ENCODE measurements around the gene GOT1. TPM values are rescaled to one million over a fixed set of nuclear protein-coding genes. Genes with fewer than 3 reads are reported as not detected.

Gene GOT1
- polyA plus RNA-seq, 1 experiment = 34.5 TPM

DNA sequence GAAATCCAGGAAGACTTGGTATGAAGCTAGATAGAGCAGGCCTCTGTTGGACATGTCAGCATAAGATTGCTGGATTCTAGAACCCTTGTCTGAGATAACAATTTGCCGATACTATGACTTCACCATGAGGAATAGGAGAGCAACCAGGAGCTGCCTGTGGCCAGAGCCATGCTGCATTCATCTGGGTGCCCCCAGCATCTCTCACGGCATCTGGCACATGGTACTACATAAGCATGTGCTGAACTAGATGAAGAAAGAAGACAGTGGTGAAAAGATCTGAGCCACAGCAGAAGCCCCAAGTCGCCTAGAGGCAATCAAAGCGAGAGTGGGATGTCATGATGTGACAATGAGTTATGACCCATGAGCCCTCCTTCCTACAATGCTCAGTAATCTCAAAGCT, 19.5 kb downstream of the GOT1 start:
- POLR2A ChIA-PET = no interaction called here
- Histone ChIP-seq H3K9me3 (ENCODE audit: control insufficient read depth, insufficient read depth, low read length) (no peaks in the 10 kb centered on the region), H3K4me3 (ENCODE audit: low read depth, low read length) (no peak overlapping the region), H3K27ac (ENCODE audit: low read depth, low read length) (no peak overlapping the region), H3K27me3 (ENCODE audit: control insufficient read depth, insufficient read depth, low read length) (no peaks in the 10 kb centered on the region)
- CTCF ChIA-PET = interaction anchor here (1.6 kb wide), 1 partner anchor 18 kb away, joined by 5 read pairs; no protein-coding TSS in a partner anchor
- no peak for DNase-seq (ENCODE audit: low read depth, low spot score)
- TF ChIP-seq, protein P1, sequence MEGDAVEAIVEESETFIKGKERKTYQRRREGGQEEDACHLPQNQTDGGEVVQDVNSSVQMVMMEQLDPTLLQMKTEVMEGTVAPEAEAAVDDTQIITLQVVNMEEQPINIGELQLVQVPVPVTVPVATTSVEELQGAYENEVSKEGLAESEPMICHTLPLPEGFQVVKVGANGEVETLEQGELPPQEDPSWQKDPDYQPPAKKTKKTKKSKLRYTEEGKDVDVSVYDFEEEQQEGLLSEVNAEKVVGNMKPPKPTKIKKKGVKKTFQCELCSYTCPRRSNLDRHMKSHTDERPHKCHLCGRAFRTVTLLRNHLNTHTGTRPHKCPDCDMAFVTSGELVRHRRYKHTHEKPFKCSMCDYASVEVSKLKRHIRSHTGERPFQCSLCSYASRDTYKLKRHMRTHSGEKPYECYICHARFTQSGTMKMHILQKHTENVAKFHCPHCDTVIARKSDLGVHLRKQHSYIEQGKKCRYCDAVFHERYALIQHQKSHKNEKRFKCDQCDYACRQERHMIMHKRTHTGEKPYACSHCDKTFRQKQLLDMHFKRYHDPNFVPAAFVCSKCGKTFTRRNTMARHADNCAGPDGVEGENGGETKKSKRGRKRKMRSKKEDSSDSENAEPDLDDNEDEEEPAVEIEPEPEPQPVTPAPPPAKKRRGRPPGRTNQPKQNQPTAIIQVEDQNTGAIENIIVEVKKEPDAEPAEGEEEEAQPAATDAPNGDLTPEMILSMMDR (IDR thresholded peaks at IDR 0.05; ENCODE audit: low read depth, low read length) = no peak

DNA sequence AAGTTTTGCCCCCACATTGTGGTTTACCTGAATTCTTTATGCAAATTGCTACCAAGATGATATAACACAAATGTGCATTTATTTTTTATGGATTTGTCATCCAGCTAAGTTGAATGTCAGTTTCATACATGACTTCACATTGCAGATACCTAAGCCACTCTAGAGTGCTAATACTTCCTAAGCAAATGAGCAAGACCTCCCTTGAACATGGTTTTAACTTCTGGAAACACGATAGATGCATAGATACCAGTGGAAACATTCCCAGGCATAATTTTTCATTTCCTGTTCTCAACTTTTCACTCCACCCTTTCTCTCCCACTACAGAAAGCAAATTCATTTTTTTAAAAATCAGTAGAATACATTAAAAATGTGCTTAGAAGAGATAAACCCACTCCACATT, 20.3 kb downstream of the GOT1 start:
- Histone ChIP-seq H3K27ac (ENCODE audit: low read depth, low read length) (no peak overlapping the region), H3K27me3 (ENCODE audit: control insufficient read depth, insufficient read depth, low read length) (no peaks in the 10 kb centered on the region), H3K9me3 (ENCODE audit: control insufficient read depth, insufficient read depth, low read length) (no peaks in the 10 kb centered on the region), H3K4me3 (ENCODE audit: low read depth, low read length) (no peak overlapping the region)
- ChIA-PET POLR2A (no interaction called here), CTCF (interaction anchor here (0.6 to 2.2 kb wide), 2 partner anchors 13 to 18 kb away, joined by 3 to 8 read pairs; no protein-coding TSS in a partner anchor)
- no peak for DNase-seq (ENCODE audit: low read depth, low spot score)
- TF ChIP-seq, protein P1 (IDR thresholded peaks at IDR 0.05; ENCODE audit: low read depth, low read length) = no peak

DNA sequence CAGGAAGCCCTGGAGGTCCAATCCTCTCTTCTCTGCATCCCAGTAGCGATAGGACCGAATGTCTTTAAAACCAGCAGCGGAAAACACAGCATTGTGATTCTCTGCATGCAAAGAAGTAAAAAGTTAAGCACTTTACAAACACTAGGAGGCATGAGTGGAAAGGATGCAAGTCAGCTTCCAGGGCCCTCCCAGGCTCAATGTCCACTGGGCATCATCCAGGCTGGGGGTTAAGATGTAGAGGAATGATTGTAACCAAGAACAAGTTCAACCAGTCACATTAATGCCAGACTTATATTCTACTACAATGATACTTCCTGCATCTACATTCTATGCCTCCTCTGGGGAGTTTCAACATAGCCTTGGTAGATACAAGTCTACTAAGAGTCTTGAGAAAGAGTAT, 24.3 kb downstream of the GOT1 start:
- ChIA-PET CTCF (interaction anchor here (0.6 kb wide), 1 partner anchor 113 kb away, joined by 3 read pairs; no protein-coding TSS in a partner anchor), POLR2A (no interaction called here)
- Histone ChIP-seq H3K27ac (ENCODE audit: low read depth, low read length) (no peak overlapping the region), H3K9me3 (ENCODE audit: control insufficient read depth, insufficient read depth, low read length) (no peaks in the 10 kb centered on the region), H3K27me3 (ENCODE audit: control insufficient read depth, insufficient read depth, low read length) (no peaks in the 10 kb centered on the region), H3K4me3 (ENCODE audit: low read depth, low read length) (no peak overlapping the region)
- TF ChIP-seq, protein P1 (IDR thresholded peaks at IDR 0.05; ENCODE audit: low read depth, low read length) = no peak
- DNase-seq (ENCODE audit: low read depth, low spot score) = no peak

DNA sequence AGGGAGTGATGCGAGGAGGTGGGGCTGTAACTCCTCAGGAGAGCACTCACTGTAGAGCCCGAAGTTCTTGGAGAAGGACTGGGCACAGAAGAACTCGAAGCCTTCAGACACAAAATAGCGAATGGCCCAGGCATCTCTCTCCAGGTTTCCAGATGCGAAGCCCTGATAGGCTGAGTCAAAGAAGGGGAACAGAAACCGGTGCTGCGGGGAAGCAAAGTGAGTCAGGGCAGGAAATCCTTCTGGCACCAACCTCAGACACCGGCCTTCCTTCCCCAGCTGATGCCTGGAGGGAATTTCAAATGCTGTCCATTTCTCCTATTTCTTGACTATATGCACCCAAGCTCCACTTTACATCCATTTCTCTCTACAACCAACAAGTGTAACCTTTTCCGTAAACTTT, 26.8 kb downstream of the GOT1 start:
- TF ChIP-seq, protein P1 (IDR thresholded peaks at IDR 0.05; ENCODE audit: low read depth, low read length) = no peak
- no peaks in the 10 kb centered on the region for H3K27me3 ChIP-seq (ENCODE audit: control insufficient read depth, insufficient read depth, low read length)
- H3K27ac ChIP-seq (ENCODE audit: low read depth, low read length) = no peak overlapping the region
- ChIA-PET POLR2A (no interaction called here), CTCF (interaction anchor here (5.2 kb wide), 1 partner anchor 11 kb away, joined by 25 read pairs; no protein-coding TSS in a partner anchor)
- no peak overlapping the region for H3K4me3 ChIP-seq (ENCODE audit: low read depth, low read length)
- no peaks in the 10 kb centered on the region for H3K9me3 ChIP-seq (ENCODE audit: control insufficient read depth, insufficient read depth, low read length)
- no peak for DNase-seq (ENCODE audit: low read depth, low spot score)

DNA sequence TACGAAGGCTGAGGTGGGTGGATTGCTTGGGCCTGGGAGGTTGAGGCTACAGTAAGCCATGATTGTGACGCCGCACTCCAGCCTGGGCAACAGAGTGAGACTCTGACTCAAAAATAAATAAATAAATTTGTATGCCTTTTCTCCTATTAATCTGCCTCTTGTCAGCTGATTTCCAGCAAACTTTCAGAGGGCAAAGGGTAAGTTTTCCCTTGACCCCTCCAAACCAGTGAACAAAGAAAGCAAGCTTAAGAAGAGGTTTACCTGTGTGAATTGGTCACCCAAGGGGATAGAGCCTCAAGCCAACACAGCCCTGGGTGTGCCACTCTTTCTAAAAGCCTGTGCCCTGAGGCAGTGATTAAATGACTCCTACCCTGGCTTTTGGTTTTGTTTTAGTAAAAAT, 30.8 kb downstream of the GOT1 start:
- no peak for DNase-seq (ENCODE audit: low read depth, low spot score)
- H3K9me3 ChIP-seq (ENCODE audit: control insufficient read depth, insufficient read depth, low read length) = no peaks in the 10 kb centered on the region
- ChIA-PET POLR2A (no interaction called here), CTCF (interaction anchor here (1.0 to 1.6 kb wide), 2 partner anchors 161 to 213 kb away, joined by 3 to 5 read pairs; no protein-coding TSS in a partner anchor)
- TF ChIP-seq, protein P1 (IDR thresholded peaks at IDR 0.05; ENCODE audit: low read depth, low read length) = no peak
- H3K4me3 ChIP-seq (ENCODE audit: low read depth, low read length) = no peak overlapping the region
- no peaks in the 10 kb centered on the region for H3K27me3 ChIP-seq (ENCODE audit: control insufficient read depth, insufficient read depth, low read length)
- no peak overlapping the region for H3K27ac ChIP-seq (ENCODE audit: low read depth, low read length)
